ENCODE measurements around the gene ITGB5. TPM values are rescaled to one million over a fixed set of nuclear protein-coding genes. Genes with fewer than 3 reads are reported as not detected.
A peak's percentile ranks its signal among the peaks of the same experiment; 100 is the strongest.

ITGB5 gene
- total RNA-seq, 1 experiment from 2014 or later: 116 TPM

GRCh38 chr3:124781476-124782376 lies 105.4 kb downstream of the ITGB5 start:
- Histone ChIP-seq H3K9me3 (ENCODE audit: low read depth, low read length, poor library complexity, severe bottlenecking) (no peaks in the 10 kb centered on the region), H3K27ac (ENCODE audit: low read depth, low read length, poor library complexity, severe bottlenecking) (peak overlapping the region; percentile 12), H3K4me3 (ENCODE audit: low read depth, low read length, poor library complexity, severe bottlenecking) (no peak overlapping the region), H3K27me3 (replicated peaks; ENCODE audit: insufficient read depth, low read depth, low read length, poor library complexity) (no peaks in the 10 kb centered on the region), H3K4me1 (ENCODE audit: insufficient read depth, low read length, poor library complexity, severe bottlenecking) (peaks cover 49% of the 10 kb centered on the region), H3K36me3 (ENCODE audit: insufficient read depth, low read length, poor library complexity, severe bottlenecking) (no peaks in the 10 kb centered on the region)
- TF ChIP-seq EZH2 (IDR thresholded peaks at IDR 0.05; ENCODE audit: borderline replicate concordance, low read depth, low read length, poor library complexity, severe bottlenecking) (no peak), CTCF (conservative IDR thresholded peaks at IDR 0.05; ENCODE audit: low read depth, low read length) (no peak)
- intact Hi-C loops (cut with micrococcal nuclease; ENCODE audit: unreplicated experiment): no loop called here
- no peak for DNase-seq (ENCODE audit: low spot score)
- POLR2A ChIA-PET (ENCODE audit: low non-redundant PET): no interaction called here
- no TSS peak for BruUV-seq (replicated peaks)
- CTCF ChIA-PET: no interaction called here

GRCh38 chr3:124780761-124781475 lies 106.2 kb downstream of the ITGB5 start:
- DNase-seq (ENCODE audit: low spot score): no peak
- BruUV-seq (replicated peaks): no TSS peak
- POLR2A ChIA-PET (ENCODE audit: low non-redundant PET): no interaction called here
- no peak overlapping the region for H3K4me3 ChIP-seq (ENCODE audit: low read depth, low read length, poor library complexity, severe bottlenecking)
- H3K4me1 ChIP-seq (ENCODE audit: insufficient read depth, low read length, poor library complexity, severe bottlenecking): peaks cover 49% of the 10 kb centered on the region
- H3K27me3 ChIP-seq (replicated peaks; ENCODE audit: insufficient read depth, low read depth, low read length, poor library complexity): no peaks in the 10 kb centered on the region
- H3K36me3 ChIP-seq (ENCODE audit: insufficient read depth, low read length, poor library complexity, severe bottlenecking): no peaks in the 10 kb centered on the region
- H3K27ac ChIP-seq (ENCODE audit: low read depth, low read length, poor library complexity, severe bottlenecking): peak overlapping the region; percentile 37
- intact Hi-C loops (cut with micrococcal nuclease; ENCODE audit: unreplicated experiment): no loop called here
- CTCF ChIA-PET: no interaction called here
- H3K9me3 ChIP-seq (ENCODE audit: low read depth, low read length, poor library complexity, severe bottlenecking): no peaks in the 10 kb centered on the region
- TF ChIP-seq CTCF (conservative IDR thresholded peaks at IDR 0.05; ENCODE audit: low read depth, low read length) (no peak), EZH2 (IDR thresholded peaks at IDR 0.05; ENCODE audit: borderline replicate concordance, low read depth, low read length, poor library complexity, severe bottlenecking) (no peak)

- H3K27ac ChIP-seq (ENCODE audit: low read depth, low read length, poor library complexity, severe bottlenecking): peak overlapping the region; percentile 37
- TF ChIP-seq CTCF (conservative IDR thresholded peaks at IDR 0.05; ENCODE audit: low read depth, low read length): no peak
- no peak for TF ChIP-seq EZH2 (IDR thresholded peaks at IDR 0.05; ENCODE audit: borderline replicate concordance, low read depth, low read length, poor library complexity, severe bottlenecking)
- H3K4me3 ChIP-seq (ENCODE audit: low read depth, low read length, poor library complexity, severe bottlenecking): no peak overlapping the region
- no peaks in the 10 kb centered on the region for H3K9me3 ChIP-seq (ENCODE audit: low read depth, low read length, poor library complexity, severe bottlenecking)
- H3K4me1 ChIP-seq (ENCODE audit: insufficient read depth, low read length, poor library complexity, severe bottlenecking): peaks cover 49% of the 10 kb centered on the region
- DNase-seq (ENCODE audit: low spot score): no peak
- no peaks in the 10 kb centered on the region for H3K36me3 ChIP-seq (ENCODE audit: insufficient read depth, low read length, poor library complexity, severe bottlenecking)
- intact Hi-C loops (cut with micrococcal nuclease; ENCODE audit: unreplicated experiment): no loop called here
- no TSS peak for BruUV-seq (replicated peaks)
- CTCF ChIA-PET: no interaction called here
- no peaks in the 10 kb centered on the region for H3K27me3 ChIP-seq (replicated peaks; ENCODE audit: insufficient read depth, low read depth, low read length, poor library complexity)
- POLR2A ChIA-PET (ENCODE audit: low non-redundant PET): interaction anchor here (0.6 kb wide), 1 partner anchor 19 kb away, joined by 6 read pairs; no protein-coding TSS in a partner anchor
These were observed 106.8 kb downstream of the ITGB5 start for GRCh38 chr3:124780356-124780755.
